Activated naive CD8-positive, alpha-beta T cell treated with anti-CD3 and anti-CD28 coated beads for 36 hours (primary cell): ENCODE measurements around the gene TANC1. TPM values are rescaled to one million over a fixed set of nuclear protein-coding genes. Genes with fewer than 3 reads are reported as not detected.
A peak's percentile ranks its signal among the peaks of the same experiment; 100 is the strongest.

ENCODE experiments used
- DNase-seq: peaks from one replicate; pipeline ENCODE4 v3.0.0; 2021
- H3K27ac Mint-ChIP-seq: one replicate; pipeline ENCODE4 v1.8.0; 2022; ENCODE audit warnings: mild to moderate bottlenecking, moderate library complexity, mixed read lengths
- H3K27me3 Mint-ChIP-seq: one replicate; pipeline ENCODE4 v1.8.0; 2022; ENCODE audit warnings: mild to moderate bottlenecking, mixed read lengths
- H3K36me3 Mint-ChIP-seq: one replicate; pipeline ENCODE4 v1.8.0; 2021; ENCODE audit warnings: mild to moderate bottlenecking, mixed read lengths
- H3K4me1 Mint-ChIP-seq: one replicate; pipeline ENCODE4 v1.8.0; 2021; ENCODE audit warnings: mixed read lengths
- H3K4me3 Mint-ChIP-seq: one replicate; pipeline ENCODE4 v1.8.0; 2022; ENCODE audit warnings: mild to moderate bottlenecking, moderate library complexity, mixed read lengths
- H3K9me3 Mint-ChIP-seq: one replicate; pipeline ENCODE4 v1.8.0; 2022; ENCODE audit warnings: mixed read lengths
- total RNA-seq, 2 experiments: library from RNA; stranded (reverse); gene quantifications; one replicate each; pipeline ENCODE4 v1.2.3, GENCODE V29; 2021

TANC1 gene
- total RNA-seq, 2 experiments from 2014 or later: 0.97 to 1.0 TPM

DNA sequence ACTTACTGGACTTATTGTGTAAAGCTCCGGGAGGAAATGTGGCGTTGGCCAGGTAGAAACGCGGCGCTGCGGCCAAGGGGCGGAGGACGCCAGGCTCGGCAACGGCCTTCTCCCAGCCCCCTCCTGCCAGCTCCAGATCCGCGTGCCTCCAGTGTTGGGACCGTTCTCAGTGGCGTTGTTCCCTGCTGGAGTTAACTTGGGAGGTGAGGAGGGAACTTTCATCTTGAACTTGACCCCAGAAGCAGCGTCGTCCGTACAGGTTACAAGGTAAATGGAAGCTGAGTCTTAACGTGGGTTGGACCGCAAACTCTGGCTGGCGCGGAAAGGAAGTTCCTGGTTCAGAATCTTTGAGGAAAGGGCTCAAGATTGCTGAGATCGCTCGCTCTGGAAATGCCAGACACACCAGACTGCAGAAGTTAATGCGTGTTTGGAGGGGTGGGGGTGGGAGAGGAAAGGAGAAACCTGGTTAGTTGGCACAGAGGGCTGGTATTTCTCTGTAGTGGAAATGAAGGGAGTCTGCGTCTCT is 1.3 kb downstream of the TANC1 start:
- peak; percentile 6 for DNase-seq
- Mint-ChIP-seq H3K4me3 (peak overlapping the region; percentile 79), H3K4me1 (peaks cover 8% of the 10 kb centered on the region), H3K9me3 (no peaks in the 10 kb centered on the region), H3K27me3 (peaks cover 72% of the 10 kb centered on the region), H3K36me3 (no peaks in the 10 kb centered on the region), H3K27ac (no peak overlapping the region)

DNA sequence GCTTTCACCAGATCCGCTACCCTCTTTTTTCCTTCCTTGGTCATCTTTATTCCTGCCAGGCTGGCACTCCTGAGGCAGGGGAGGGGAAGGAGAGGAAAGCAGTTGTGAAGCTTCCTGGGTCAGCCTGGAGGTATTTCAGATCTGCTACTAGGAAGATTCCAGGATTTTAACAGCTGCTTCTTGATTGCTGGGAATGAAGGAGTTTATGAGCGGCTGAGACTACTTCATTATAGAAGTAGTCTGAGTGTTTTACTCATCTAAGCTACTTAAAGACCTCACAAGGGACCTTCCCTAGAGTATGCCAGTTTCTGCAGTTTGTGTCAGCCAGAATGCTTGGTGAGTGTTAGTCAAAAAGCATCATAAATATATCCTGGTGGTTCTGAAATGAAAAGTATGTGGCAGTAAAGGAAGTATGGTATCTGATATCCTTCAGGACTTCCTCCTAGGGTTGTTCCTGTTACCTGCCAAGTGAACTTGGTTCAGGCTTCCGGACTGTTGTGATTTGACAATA is 1.9 kb downstream of the TANC1 start:
- Mint-ChIP-seq H3K9me3 (no peaks in the 10 kb centered on the region), H3K4me3 (peak overlapping the region; percentile 79), H3K27me3 (peaks cover 75% of the 10 kb centered on the region), H3K4me1 (peaks cover 8% of the 10 kb centered on the region), H3K36me3 (no peaks in the 10 kb centered on the region), H3K27ac (no peak overlapping the region)
- DNase-seq: no peak

DNA sequence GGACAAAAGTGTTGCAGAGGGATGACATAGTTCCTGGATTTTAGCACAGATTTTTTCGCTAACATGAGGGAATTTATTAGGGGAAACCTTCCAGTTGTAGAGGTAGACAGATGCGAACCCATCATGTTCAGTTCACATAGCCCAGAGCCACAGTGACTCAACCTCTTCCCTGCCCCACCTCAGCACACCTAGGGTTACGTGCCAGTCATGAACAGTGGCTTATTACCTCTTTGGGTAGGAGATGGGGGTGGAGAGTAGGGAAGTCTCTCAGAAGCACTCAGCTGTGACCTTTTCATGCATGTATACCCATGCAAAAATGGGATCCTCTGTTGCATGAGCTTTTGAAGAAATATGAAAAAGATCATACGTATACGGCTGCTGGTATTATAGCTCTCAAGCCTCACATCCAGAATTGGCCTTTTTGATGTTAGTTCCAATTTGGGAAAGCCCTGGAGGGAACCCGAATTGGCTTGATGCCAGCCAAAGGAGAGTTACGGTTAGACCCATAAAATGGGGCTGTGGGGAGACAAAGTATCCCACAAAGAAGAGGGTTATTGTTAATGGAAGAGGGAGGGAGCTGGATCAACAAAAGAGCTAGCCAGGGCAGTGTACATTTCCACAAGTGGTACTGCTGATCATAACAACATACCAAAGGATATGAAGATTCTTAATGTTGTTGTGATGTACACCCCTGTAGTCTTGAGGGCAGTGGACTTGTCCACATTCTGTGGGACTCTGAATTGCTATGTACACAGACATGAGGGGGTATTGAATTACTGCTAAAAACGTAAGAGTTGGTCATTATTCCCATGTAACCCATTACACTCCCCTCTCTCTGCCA is 4.9 kb downstream of the TANC1 start:
- no peak for DNase-seq
- Mint-ChIP-seq H3K4me3 (no peak overlapping the region), H3K4me1 (peaks cover 8% of the 10 kb centered on the region), H3K9me3 (no peaks in the 10 kb centered on the region), H3K36me3 (no peaks in the 10 kb centered on the region), H3K27me3 (peaks cover 60% of the 10 kb centered on the region), H3K27ac (no peak overlapping the region)

DNA sequence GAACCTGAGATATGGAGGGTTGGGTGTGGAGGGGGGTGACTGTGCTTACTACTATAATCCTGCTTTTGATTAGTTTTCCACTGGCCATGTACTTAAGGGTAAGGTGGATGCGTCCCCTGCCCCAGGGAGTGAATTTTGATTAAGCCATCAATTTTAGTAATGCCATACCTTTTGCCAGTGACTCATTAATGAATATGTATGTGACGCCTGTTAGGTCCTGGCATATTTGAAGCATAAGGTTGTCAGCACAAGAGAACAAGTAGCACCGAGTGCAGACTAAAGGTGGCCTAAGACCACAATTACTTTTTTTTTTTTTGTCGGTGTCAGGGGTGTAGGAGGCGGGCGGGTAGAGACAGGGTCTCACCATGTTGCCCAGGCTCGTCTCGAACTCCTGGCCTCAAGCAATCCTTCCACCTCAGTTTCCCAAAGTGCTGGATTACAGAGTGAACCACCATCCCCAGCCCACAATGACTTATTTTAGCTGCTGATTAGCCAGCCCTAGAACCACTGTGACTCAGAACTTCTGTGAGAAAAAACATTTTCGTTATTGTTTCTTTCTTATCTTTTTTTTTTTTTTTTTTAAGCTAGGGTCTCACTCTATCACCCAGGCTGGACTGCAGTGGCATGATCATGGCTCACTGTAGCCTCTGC is 7.0 kb downstream of the TANC1 start:
- peaks cover 46% of the 10 kb centered on the region for H3K27me3 Mint-ChIP-seq
- H3K4me3 Mint-ChIP-seq: no peak overlapping the region
- H3K9me3 Mint-ChIP-seq: no peaks in the 10 kb centered on the region
- no peaks in the 10 kb centered on the region for H3K36me3 Mint-ChIP-seq
- DNase-seq: no peak
- H3K27ac Mint-ChIP-seq: no peak overlapping the region
- H3K4me1 Mint-ChIP-seq: peaks cover 2% of the 10 kb centered on the region

DNA sequence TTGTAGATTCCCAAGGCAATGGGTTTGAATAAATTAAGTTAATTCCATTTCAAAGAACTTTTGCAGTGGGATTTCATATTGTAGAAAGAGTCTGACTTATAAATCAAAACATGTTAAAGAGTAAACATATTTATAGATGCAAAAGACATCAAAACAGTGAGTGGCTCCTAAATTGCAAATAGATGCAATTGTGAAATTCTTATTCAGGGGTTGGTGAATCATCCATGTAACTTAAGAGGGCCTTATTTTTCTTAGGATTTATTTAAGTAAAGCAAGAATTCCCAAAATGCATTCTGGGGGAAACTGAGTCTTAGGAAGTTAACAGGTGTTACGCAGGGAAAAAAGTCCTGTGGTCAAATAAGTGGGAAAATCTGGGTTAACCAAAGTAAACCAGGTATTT is 11.3 kb downstream of the TANC1 start:
- Mint-ChIP-seq H3K9me3 (no peaks in the 10 kb centered on the region), H3K27ac (no peak overlapping the region), H3K4me3 (no peak overlapping the region), H3K36me3 (no peaks in the 10 kb centered on the region), H3K4me1 (no peaks in the 10 kb centered on the region), H3K27me3 (peaks cover 12% of the 10 kb centered on the region)
- no peak for DNase-seq

DNA sequence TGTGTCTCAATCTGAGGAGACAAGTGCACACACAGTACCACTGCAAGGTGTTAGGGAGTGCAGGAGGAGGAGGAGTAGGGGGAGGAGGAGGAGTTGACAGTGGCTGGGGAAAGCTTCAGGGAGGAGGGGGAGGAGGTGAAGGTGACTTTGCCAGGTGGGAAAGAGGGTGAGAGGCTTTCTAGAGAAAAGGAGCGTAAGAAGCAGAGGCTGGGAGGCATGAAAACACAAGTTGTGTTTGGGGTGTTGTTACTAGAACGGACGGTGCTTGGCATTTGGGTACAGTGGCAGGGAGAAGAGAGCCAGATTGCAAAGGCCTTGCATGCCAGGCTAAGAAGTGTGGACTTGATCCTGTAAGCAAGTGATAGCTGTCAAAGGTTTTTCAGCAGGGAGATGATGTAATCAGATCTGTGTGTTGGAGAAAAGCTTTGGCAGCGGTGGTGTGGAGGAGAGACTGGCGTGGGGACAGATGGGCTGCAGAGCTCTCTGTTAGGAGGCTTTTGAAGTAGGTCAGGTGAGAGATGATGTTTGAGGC is 16.2 kb downstream of the TANC1 start:
- Mint-ChIP-seq H3K27ac (no peak overlapping the region), H3K4me3 (no peak overlapping the region), H3K27me3 (peaks cover 4% of the 10 kb centered on the region), H3K9me3 (no peaks in the 10 kb centered on the region), H3K4me1 (no peaks in the 10 kb centered on the region), H3K36me3 (no peaks in the 10 kb centered on the region)
- DNase-seq: no peak

DNA sequence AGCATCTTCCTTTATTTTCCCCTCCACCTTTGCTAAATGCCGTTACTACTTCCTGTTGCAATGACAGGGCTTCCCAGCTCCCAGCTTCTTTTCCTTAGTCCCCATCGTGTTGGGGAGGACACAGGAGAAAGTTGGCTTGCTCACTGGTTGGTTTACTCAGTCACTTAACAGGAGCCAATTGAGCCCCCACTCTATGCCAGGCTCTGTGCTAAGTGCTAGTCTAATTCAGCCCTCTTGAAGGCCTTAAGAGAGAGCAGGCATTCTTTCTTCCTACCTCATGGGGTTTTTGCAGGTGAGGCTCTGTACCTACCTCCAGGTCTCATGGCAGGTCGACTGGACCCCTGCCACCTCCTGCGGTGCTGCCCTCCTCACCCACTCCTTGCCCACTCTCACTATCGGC is 20.1 kb downstream of the TANC1 start:
- H3K4me3 Mint-ChIP-seq: no peak overlapping the region
- H3K27me3 Mint-ChIP-seq: no peaks in the 10 kb centered on the region
- no peaks in the 10 kb centered on the region for H3K9me3 Mint-ChIP-seq
- no peak overlapping the region for H3K27ac Mint-ChIP-seq
- no peaks in the 10 kb centered on the region for H3K4me1 Mint-ChIP-seq
- DNase-seq: no peak
- H3K36me3 Mint-ChIP-seq: no peaks in the 10 kb centered on the region

DNA sequence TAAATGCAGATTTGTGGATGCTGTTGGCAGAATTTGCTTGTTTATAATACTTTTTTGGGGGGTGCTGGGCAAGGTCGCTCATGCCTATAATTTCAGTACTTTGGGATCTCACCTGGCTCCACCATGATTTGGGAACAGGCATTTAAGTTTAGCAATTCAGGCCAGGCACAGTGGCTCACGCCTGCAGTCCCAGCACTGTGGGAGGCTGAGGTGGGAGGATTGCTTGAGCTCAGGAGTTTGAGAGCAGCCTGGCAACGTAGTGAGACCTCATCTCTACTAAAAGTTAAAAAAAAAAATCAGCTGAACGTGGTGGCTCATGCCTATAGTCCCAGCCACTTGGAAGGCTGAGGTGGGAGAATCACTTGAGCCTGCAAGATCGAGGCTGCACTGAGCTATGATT is 20.7 kb downstream of the TANC1 start:
- Mint-ChIP-seq H3K4me3 (no peak overlapping the region), H3K4me1 (no peaks in the 10 kb centered on the region), H3K36me3 (no peaks in the 10 kb centered on the region), H3K9me3 (no peaks in the 10 kb centered on the region), H3K27ac (no peak overlapping the region), H3K27me3 (peaks cover 5% of the 10 kb centered on the region)
- DNase-seq: no peak

DNA sequence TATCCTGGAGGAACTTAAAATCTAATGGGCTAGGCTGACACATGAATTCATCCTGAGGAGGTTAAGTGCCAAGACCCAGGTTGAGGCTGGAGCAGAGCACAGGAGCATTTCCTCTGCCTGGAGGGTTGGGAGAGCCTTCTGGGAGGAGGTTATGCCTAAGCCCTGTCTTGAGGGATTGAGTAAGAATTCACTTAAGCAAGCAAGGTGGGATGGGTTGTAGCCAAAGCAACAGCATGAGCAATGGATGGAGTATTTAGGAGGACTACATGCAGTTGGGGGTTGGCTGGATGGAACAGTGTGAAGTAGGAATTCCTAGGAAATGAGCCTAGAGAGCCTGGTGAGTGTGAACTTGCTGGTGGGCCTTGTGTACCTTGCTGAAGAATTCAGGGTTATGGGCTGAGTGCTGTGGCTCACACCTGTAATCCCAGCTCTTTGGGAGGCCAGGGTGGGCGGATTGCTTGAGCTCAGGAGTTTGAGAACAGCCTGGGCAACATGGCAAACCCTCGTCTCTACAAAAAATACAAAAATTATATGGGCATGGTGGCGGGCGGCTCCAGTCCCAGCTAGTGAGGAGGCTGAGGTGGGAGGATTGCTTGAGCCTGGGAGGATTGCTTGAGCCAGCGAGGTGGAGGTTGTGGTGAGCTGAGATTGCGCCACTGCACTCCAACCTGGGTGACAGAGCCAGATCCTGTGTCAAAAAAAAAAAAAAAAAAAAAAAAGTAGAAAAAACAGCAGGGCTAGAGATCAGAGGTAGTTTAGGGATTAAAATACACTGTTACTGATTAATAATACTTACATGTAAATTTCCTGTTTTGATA is 22.2 kb downstream of the TANC1 start:
- H3K27ac Mint-ChIP-seq: no peak overlapping the region
- H3K27me3 Mint-ChIP-seq: peaks cover 5% of the 10 kb centered on the region
- H3K4me3 Mint-ChIP-seq: no peak overlapping the region
- H3K4me1 Mint-ChIP-seq: no peaks in the 10 kb centered on the region
- H3K9me3 Mint-ChIP-seq: no peaks in the 10 kb centered on the region
- DNase-seq: no peak
- H3K36me3 Mint-ChIP-seq: no peaks in the 10 kb centered on the region

DNA sequence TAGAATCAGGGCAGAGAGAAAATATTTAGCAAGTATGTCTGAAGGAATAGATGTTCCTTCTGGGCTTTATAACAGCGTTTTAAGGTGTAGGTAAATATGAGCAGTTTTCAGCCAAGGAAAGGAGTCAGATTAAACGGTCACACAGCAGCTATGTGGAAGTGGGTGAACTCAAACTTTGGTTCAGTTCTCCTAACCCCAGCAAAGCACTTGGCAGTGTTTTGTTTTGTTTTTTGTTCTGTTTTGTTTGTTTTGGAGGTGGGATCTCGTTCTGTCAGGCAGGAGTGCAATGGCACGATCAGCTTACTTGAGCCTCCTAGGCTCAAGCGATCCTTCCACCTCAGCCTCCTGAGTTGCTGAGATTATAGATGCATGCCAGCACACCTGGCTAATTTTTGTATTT is 24.6 kb downstream of the TANC1 start:
- DNase-seq: no peak
- no peak overlapping the region for H3K4me3 Mint-ChIP-seq
- no peaks in the 10 kb centered on the region for H3K9me3 Mint-ChIP-seq
- H3K27me3 Mint-ChIP-seq: peaks cover 5% of the 10 kb centered on the region
- no peaks in the 10 kb centered on the region for H3K4me1 Mint-ChIP-seq
- H3K27ac Mint-ChIP-seq: no peak overlapping the region
- no peaks in the 10 kb centered on the region for H3K36me3 Mint-ChIP-seq

DNA sequence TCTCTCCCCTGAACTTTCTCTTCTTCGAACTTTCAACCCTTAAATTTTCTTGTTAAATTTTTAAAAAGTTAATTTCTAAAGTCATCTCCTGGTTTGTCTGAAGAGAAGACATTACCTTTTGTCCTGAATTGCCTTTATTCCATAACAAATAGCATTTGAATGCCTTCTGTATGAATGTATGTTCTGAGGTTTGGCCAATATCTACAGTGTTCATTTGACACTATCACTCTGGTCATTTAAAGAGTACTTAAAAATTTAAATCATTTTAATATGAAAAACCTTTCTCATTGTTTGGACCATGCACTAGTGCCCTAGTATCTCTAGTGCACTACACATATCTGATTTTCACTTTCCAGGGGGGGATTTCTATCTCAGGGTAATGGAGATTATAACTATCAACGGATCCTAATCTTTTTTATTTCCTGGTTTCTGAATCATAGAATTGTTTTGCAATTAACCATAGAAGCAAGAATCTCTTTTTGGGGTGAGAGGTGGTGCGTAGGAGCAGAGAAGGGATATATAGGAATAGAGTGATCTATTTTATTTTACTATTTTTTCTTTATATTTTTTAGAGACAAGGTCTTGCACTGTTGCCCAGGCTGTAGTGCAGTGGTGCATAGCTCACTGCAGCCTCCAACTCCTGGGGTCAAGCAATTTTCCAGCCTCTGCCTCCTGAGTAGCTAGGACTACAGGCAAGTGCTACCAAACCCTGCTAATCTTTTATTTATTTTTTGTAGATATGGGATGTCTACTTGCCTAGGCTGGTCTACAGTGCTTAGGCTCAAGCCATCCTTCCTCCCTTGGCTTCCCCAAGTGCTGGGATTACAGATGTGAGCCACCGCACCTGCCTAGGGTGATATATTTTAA is 25.5 kb downstream of the TANC1 start:
- peaks cover 4% of the 10 kb centered on the region for H3K4me1 Mint-ChIP-seq
- no peaks in the 10 kb centered on the region for H3K9me3 Mint-ChIP-seq
- peaks cover 5% of the 10 kb centered on the region for H3K27me3 Mint-ChIP-seq
- no peak overlapping the region for H3K27ac Mint-ChIP-seq
- H3K4me3 Mint-ChIP-seq: no peak overlapping the region
- DNase-seq: no peak
- H3K36me3 Mint-ChIP-seq: no peaks in the 10 kb centered on the region

DNA sequence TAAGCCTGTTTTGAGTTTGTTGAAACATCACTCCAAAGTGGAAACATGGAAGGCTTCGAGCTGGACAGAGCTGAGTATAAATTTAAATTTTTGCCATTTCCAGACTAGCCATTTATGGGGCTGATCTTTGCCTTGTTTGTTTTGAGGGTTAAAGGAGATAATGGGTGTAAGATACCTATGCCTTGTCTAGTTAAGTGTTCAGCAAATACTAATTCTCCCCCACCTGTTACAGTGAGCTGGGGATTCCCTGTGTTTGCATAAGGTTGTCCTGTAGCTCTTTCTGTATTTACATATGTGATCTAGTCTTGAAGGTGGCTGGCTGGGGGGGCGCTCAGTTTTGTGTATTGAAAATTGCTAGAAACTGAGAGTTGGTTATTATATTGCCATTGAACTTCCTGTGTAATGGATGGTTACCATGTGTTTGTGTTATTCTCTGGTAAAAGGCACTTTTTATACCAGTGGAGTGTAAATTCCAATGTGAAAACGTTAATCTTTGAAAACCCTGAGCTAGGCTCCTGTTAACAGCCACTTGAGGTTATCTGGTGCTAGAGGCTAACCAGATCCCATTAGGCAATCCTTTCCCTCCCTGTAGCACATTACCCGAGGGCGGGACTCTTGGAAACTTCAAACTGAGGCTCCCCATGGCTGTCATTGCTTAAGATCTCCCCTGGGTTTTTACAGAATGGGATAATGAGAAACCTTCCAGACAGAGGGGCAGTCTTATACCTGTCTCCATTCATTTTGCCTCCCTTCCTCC is 26.7 kb downstream of the TANC1 start:
- no peak for DNase-seq
- Mint-ChIP-seq H3K36me3 (no peaks in the 10 kb centered on the region), H3K27ac (no peak overlapping the region), H3K27me3 (peaks cover 5% of the 10 kb centered on the region), H3K4me1 (peaks cover 9% of the 10 kb centered on the region), H3K4me3 (no peak overlapping the region), H3K9me3 (no peaks in the 10 kb centered on the region)

DNA sequence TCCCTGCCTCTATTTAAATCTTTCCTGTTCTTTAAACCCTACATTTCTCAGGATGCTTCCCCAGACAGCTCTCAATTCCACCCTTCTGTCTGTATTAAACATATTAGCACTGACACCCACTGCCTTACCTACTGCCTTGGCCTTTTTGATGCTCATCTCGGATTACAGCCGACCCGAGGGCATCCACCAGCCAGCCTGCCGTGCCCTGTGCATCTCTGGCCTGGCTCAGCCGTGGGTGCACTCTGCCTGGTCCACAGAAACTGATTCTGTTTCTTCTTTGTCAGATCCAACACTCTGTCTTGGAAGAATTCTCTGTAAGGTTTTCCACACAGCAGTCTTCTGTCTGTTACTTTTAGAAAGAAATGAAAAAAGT is 27.2 kb downstream of the TANC1 start:
- no peak overlapping the region for H3K4me3 Mint-ChIP-seq
- H3K27ac Mint-ChIP-seq: no peak overlapping the region
- peaks cover 5% of the 10 kb centered on the region for H3K27me3 Mint-ChIP-seq
- H3K4me1 Mint-ChIP-seq: peaks cover 9% of the 10 kb centered on the region
- H3K36me3 Mint-ChIP-seq: no peaks in the 10 kb centered on the region
- no peaks in the 10 kb centered on the region for H3K9me3 Mint-ChIP-seq
- no peak for DNase-seq
